Anterior cingulate cortex (tissue), 58 donors: Measurements from ENCODE around the gene PIK3R5.
"Not testable (repeated sequence)": the region's sequence is repeated elsewhere in the genome, so short reads cannot be mapped to it uniquely, and the experiment has no call there.

ENCODE experiments used
- DNase-seq, 58 donors: peaks; one replicate each; lab custom pipeline; 2025; lab: John Stamatoyannopoulos, UW

The PIK3R5 gene

GRCh38 chr17:8988263-8988935 is 22.9 kb upstream of the PIK3R5 start:
- not testable (repeated sequence) for DNase-seq

GRCh38 chr17:8986295-8986694 is 20.8 kb upstream of the PIK3R5 start:
- DNase-seq, result no peak

GRCh38 chr17:8985054-8985701 is 19.7 kb upstream of the PIK3R5 start:
- DNase-seq, result no peak

- DNase-seq, result not testable (repeated sequence)
These were observed 18.7 kb upstream of the PIK3R5 start for GRCh38 chr17:8984225-8984624.

GRCh38 chr17:8981443-8981842 is 15.9 kb upstream of the PIK3R5 start:
- DNase-seq, result no peak

GRCh38 chr17:8979715-8980114 is 14.2 kb upstream of the PIK3R5 start:
- DNase-seq, result no peak

GRCh38 chr17:8976638-8977037 is 11.1 kb upstream of the PIK3R5 start:
- no peak for DNase-seq

GRCh38 chr17:8975091-8975725 is 9.7 kb upstream of the PIK3R5 start:
- DNase-seq, result no peak

GRCh38 chr17:8969901-8970300 is 4.4 kb upstream of the PIK3R5 start:
- no peak for DNase-seq

GRCh38 chr17:8968503-8968902 is 3.0 kb upstream of the PIK3R5 start:
- DNase-seq, result no peak

GRCh38 chr17:8967861-8968260 is 2.4 kb upstream of the PIK3R5 start:
- DNase-seq, result no peak

- peak in 3 of 58 donors; percentile 3 to 32 (median 7) for DNase-seq
These were observed 1.4 kb upstream of the PIK3R5 start for GRCh38 chr17:8966926-8967325.

GRCh38 chr17:8964801-8965393 is 610 bp downstream of the PIK3R5 start:
- no peak for DNase-seq

GRCh38 chr17:8963647-8964258 is 1.8 kb downstream of the PIK3R5 start:
- DNase-seq, result no peak

GRCh38 chr17:8963014-8963413 is 2.5 kb downstream of the PIK3R5 start:
- no peak for DNase-seq

- DNase-seq, result no peak
These were observed 3.7 kb downstream of the PIK3R5 start for GRCh38 chr17:8961829-8962228.

- DNase-seq, result no peak
These were observed 5.0 kb downstream of the PIK3R5 start for GRCh38 chr17:8960325-8961140.

- DNase-seq, result no peak
These were observed 6.1 kb downstream of the PIK3R5 start for GRCh38 chr17:8959312-8959918.

GRCh38 chr17:8957721-8958120 is 7.8 kb downstream of the PIK3R5 start:
- DNase-seq, result no peak

- no peak for DNase-seq
These were observed 9.0 kb downstream of the PIK3R5 start for GRCh38 chr17:8956465-8956902.
